HG02970 (cell line): Measurements from ENCODE around the gene MAP2.

ENCODE experiments used
- ATAC-seq: cut with Tn5 transposase; IDR thresholded peaks from one replicate; pipeline ENCODE4 v1.9.1; 2021; ENCODE audit warnings: mild to moderate bottlenecking, moderate library complexity, moderate number of reproducible peaks; ENCODE audit not compliant: unreplicated experiment, low FRiP score

MAP2 gene

DNA sequence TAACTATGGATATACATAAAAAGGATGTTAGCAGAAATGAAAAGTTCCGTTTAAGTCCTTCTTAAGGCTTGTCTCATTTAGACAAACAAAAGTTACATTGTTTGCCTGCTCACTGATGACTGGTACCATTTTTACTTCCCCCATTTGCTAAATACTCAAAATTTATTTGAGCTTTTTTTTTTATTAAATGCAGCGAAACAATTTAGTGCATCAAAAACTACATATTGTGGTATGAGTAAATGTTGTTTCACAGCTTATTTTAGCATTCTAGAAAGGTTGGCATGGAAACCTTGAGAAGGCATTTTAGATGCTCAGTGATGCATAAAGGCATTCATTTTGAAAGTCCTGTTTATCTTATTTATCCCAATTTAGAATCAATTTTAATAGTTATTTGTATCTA lies 100.0 kb downstream of the MAP2 start:
- ATAC-seq, result peak; percentile 47

DNA sequence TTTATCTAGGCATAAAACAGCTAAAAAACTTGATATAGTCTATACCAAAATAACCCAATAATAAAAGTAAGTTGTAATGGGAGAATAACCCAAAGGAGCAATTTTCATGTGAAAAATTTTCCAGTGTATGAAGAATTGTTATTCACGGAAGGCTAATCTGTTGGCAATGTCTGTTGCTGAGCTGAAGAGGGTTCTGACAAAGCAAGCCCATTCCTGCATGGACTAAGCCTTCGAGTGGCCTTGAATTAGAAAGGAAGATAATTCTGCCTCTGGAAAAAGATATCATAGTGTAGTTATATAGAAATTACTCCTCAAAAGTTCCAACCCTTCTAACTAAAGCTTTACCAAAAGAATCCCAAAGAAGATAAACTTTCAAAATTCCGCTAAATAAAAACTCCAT lies 101.5 kb downstream of the MAP2 start:
- ATAC-seq, result no peak

DNA sequence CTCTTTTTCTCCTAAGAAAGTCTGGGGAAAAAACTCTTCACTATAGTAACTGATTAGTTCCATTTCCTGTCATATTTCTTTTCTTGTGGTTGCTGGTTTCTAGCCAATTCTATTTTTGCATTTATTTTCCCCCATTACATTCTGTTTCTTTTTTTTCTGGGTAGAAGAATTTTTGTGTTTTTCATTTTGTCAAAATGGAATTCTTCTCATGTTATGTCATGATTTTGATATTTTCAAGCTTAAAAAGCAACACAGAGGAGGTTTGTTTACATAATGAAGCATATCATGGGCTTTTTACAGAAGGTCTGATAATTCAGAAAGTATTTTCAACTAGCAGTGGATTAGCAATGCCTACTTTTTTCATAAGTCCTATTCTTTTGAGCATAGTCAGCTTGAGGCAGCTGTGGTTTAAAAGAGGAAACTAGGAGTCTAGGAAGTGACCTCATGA lies 102.0 kb downstream of the MAP2 start:
- ATAC-seq, result no peak

DNA sequence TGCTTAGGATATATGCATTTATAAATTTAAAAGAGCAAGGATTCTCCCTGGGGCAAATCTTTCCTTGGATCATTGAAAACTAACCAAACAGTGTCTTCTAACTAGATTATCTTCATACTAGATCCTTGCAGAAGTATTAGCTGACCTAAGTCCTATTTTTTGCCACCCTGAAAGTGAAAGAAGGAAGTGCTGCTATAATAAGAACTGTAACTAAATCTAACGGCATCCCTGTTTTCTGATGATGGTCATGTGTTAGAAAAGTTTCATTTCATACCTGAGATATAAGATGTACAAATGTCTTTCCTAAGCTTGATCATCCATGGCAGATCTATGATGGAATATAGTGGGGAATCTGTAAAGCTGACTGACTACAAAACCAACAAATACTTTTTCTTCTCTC lies 102.7 kb downstream of the MAP2 start:
- no peak for ATAC-seq

DNA sequence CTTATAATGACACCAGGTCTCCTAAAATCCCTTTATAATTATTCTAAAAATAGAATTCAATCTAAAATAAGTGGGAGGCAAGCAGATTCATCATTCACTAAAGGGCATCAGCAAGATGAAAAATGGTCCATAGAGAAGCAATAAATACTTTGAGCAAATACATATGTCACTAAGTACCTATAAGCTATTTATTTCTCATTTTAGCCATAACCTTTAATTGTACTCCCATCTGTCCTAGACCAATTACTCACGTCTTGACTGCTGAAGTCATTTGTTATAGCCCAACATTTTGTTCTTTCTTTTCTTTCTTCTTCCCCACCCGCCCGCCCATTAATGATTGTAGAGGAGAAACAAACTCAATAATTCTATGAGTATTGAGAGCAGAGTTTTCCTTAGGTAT lies 105.7 kb downstream of the MAP2 start:
- no peak for ATAC-seq

DNA sequence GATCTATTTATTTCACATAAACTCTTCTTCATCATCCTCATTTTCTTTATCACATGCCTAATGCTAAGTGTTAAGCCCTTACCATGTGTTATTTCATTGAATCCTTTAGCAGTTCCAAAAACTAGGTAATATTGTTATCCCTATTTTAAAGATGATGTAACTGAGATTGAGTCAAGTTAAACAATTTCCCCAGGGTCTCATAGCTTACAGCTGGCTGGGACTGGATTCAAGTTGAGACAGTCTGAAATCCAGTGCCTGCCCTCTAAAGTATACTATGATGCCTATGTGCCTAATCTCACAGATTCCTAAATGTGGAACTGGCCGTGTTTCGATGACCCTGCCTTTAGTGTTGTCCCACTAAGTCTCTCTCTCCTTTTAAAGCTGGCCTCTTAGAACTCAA lies 108.5 kb downstream of the MAP2 start:
- ATAC-seq, result no peak

DNA sequence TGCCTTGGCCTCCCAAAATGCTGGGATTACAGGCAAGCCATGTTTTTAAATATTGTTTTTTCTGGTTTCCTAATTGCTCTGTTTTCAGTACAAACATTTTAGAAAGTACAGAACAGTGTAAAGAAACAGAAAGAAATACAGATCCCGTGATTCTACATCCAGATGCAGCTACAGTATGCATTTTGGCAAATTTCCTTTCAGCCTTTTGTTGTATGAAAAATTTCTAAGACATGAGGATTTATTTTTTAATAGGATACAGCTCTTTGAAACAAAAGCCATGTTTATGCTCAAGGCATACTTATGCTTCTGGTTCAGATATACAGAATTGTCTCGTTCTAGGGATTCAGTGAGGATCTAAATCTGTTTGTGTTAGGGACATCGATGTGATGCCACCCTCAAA lies 109.5 kb downstream of the MAP2 start:
- no peak for ATAC-seq

DNA sequence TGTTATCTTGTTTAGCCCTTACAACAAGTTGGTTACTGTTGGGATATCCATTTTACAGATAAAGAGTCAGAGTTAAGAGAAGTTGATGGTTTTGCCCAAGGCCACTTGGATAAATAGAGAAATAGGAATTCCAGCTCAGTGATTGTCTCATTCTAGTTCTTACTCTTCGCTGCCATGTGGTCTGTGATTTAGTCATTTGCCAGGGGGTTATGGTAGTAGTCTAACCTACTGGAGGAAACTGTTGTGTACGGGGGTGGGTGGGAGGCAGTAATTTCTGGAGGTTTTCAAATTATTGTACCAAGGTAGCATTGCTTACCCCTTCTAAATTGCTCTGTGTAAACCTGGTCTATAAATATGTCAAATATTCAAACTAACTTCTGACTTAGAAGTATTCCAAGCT lies 110.4 kb downstream of the MAP2 start:
- ATAC-seq, result no peak

DNA sequence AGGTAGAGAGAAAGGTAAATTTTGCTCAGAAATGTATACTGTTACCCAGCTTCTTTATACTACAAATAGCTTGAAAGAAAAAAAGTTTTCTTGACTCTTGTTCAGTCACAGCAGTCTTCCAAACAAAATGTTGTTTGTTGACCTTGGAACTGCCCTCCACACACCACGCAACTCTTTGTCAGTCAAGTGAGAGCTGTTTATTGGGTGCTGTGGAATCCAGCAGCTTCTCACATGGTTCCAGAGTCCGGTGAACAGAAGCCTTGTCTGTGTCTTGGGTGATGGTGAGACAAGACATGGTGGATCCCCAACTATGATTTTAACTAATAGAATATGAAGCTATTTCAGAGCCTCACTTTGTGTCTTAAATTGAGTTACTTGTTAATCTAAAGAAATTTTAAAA lies 112.5 kb downstream of the MAP2 start:
- ATAC-seq, result no peak

DNA sequence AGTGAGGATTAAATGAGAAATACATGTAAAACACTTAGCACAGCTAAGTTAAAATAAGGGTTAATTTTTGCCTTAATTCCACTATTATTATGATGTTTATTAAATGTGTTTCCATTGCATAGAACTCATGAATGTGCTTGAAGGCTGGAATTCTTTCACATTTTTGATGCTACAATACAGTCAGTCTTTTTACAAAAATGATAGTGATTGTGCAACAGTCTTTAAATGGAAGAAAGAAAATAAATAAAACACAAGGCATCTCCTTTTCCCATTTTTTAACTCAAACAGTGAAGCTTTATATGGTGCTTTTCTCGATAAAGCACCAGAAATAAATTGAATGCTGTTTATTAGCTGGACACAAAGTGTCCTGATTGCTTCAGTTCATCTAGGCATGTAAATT lies 123.9 kb downstream of the MAP2 start:
- ATAC-seq, result no peak

DNA sequence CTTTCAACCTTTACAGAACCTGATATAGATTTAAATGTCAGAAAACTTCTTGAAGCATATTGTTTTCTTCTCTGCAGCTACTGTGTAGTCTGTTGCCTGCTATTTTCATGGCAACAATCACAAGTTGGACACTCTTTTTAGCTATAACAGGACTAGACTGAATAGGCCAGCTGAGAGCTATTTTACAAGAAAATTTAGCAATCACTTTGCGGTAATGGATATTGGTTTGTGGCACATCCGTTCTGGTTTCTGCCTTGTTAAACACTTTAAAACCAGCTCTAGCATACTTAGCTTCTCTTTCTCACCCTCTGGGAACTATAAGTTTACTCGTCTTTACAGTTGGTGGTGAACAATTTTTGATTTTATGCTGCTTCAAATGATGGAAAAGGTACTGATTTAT lies 125.7 kb downstream of the MAP2 start:
- ATAC-seq, result no peak

DNA sequence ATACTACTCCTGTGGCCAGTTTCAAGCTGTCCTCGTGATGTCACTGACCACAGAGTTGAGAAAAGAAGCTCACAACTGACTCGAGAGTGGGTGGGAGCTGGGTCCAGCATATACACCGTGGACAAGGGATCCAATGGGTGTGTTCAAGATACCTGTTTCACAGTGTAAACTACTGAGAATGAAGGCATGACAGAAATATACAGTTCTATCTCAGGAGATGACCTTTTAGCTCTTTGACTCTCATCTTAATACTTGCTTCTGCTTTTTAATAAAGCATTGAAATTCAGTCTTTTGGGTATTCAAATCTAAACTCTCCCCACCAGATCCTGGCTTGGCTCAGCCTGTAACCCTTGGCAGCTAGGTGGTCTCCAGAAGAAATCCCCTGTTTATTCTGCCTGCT lies 130.1 kb downstream of the MAP2 start:
- ATAC-seq, result no peak

DNA sequence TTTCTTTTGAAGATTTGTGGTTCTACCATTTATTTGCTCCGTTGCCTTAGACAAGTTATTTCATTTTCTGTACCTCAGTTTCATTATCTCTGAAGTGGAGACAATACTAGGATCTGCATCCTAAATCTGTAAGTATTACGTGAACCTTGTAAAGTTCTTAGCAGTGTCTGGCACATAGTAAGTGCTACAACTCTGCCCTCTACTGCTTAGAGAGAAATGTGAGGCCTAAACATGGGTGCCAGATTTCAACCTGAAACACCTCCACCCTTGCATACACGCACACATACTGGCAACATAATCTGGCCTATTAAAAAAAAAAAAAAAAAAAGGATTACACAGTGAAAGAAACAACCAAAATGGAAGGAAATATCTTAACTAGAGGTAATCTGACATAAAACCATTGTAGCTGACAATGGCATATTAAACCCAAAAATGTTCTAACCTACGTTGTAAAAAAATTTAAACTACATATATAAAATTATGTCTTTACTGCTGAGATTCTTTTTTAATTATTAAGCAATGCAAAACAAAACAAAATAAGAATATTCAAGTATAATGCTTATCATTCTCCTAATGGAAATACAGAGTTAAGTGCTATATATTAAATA lies 132.6 kb downstream of the MAP2 start:
- ATAC-seq, result no peak

DNA sequence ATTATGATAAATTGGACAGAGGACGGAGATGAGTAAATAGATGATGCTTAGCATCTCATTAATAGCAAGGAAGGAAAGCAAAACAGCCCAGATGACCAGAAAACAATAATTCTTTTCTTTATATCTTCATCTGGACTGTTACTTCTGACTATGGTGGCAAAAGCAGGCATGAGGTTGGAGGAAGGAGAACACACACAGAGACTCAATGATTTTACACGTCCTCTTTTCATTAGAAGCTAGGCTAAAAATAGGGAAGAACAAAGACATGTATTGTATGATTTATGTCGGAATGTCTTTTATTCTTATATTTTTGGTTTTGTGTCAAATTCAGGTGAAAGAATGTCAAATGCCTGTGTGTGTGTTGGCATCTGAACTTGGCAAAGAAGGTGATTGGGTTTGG lies 137.1 kb downstream of the MAP2 start:
- no peak for ATAC-seq

DNA sequence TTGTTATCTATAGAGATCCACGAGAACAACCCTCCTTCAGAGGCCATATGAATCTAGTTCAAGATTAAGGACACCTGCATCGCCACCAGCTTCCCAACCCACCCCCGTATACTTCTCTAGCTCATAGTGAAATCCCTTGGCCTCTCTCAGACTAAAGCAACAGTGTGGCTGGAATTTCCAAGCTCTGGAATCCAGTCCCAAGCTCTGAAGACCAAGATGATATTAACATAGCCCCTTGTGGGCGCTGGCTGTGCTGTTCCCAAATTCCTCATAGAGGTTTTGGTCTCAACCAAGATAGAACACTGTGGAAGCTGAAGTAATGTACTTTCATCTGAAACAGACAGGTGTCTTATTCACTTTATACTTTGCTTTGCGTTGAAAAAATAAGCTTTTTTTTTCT lies 139.6 kb downstream of the MAP2 start:
- no peak for ATAC-seq

DNA sequence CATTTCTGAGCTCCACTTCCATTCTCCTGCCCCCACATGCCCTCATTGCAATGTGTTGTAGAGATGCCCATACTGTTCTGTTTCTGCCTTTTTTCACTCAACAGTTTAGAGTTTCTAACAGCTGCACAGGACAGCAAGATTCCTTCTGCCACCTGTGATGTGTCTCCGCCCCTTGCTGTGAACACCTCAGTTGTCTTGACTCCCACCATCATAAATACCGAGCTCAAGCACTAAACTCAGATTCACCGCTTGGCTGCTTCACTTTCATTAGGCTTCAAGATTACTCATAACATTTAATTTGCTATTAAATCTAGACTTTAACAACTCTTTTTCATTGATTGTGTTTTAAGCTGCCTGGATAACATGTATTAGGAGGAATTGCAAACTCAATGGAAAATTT lies 141.0 kb downstream of the MAP2 start:
- no peak for ATAC-seq

DNA sequence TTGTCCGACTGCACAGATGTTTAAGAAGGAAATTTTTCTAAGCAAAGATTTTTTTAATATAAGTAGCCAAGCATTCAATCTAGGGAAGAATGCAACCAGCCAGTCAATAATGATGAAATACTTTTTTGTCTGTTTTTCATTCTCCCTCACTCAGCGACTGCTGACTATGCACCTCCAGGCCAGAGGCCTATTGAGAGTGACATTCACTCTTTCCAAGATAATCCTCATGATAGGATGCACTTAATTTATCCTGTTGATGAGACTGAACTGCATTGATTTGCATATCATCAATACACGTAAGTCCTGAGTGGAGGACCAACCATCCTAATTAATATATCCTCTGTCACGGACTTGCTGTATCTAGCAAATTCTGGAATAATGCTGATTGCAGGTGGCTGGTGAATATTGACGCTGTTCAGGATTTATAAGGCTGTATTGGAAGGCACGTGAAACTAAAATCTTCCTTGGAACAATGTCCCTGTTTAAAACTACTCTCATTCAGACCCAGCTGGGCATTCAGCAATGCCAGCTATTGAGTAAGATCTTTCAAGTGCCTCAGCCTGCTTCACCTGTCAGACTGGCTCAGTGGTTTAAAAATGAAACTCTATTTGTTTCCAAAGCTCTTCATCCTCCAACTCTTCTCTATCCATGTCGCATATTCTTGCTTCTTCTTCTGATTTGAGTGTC lies 142.2 kb downstream of the MAP2 start:
- no peak for ATAC-seq

DNA sequence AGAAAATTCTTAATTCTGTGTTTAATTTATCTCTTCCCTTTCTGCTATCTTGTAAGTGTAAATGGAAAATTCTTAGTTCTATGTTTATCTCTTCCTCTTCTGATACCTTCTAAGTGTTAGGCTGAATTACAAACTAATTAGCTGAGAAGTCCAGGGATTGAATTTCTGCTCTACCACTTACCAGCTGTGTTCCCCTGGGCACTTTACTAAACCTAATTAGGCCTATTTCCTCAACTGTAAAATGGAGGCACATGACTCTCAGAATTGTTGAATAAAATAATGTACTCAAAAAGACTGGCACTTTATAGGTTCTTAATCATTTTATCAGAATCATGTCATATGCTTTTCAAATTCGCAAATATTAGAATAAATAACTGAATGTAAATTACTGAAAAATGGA lies 146.3 kb downstream of the MAP2 start:
- no peak for ATAC-seq

DNA sequence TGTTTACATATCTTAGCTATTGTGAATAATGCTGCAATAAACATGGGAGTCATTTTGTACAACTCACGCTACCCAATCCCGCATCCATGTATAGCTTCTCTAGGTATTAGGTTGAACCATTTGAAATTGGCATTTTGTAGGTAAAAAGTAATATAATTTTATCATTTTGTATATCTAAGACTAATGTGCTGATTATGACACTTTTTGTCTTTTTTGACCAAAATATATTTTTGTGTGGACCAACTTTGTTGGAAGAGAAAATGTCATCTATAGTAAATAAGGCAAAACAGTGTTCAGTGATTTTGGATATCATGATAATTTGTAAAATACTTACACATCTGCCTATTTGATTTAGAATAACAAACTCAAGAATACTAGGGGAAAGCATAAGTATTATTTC lies 150.7 kb downstream of the MAP2 start:
- ATAC-seq, result no peak

DNA sequence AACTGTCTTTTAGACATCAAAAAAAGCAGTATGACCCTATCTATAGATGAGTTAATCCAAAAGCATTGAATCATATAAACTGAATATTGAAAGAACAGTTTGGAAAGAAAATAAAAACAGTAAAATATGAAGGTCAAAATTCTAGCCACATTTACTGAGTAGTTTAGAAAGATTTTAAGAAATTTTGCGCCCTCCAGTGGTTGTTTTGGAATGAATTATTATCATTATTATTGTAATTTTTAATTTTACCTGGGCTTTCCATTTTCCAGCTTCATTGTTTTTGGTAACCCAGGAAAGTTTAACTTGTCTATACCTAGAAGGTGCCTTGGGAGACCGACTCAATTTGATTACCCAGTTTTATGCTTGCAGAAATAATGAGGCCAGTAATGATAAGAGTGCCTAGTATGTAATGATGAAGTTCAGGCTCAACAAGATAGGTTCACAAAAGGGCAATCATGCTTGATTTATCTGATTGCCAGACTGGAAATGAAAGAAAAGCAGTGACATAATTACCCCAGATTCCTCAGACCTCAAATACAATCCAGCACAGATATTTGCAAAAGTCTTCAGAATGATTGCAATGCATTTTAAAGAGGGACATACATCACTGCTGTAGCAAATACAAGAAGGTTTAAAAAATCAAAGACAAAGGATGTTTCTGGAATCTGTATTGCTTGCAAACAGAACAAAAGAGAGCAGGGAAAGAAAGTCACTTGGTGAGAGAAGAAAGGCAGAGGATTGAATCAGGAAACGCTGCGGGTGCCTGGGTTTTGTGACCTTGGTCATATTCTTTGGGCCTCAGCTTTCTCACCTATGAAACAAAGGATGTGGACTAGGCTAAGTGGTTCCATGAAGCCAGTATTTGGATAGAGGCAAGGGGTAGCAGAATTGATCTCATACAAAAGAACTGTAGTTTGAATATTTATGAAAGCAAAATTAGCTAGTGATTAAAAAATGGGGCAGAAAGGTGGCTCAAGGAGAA lies 153.8 kb downstream of the MAP2 start:
- ATAC-seq, result no peak

DNA sequence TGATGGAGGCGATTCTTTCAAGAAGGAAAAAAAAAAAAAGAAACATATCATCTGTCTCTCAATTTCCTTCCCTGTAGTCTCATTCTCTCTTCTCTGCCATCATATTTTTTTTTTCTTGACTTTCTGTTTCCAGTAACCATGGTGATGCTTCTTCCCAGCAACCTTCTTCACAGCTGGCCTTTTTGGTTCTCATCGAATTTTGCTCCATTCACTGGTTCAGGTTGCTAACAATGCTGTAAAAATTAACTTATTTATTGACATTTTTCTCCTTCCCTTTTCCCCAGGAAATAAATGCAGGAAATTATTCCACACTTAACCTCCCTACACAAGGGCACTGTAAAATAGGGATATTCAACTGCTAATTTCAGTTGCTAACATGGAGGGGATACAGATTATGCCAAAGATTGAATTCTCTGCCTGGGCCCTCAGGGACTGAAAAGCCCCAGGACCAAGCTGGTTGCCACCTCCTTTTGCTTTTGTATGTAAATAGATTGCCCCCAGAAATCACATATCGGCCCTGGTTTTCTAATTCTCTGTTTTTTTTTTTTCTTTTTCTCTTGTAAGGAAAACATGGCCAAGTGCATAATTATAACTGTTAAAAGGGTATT lies 154.7 kb downstream of the MAP2 start:
- no peak for ATAC-seq
